ENCODE measurements around the gene SERGEF.

The SERGEF gene

DNA sequence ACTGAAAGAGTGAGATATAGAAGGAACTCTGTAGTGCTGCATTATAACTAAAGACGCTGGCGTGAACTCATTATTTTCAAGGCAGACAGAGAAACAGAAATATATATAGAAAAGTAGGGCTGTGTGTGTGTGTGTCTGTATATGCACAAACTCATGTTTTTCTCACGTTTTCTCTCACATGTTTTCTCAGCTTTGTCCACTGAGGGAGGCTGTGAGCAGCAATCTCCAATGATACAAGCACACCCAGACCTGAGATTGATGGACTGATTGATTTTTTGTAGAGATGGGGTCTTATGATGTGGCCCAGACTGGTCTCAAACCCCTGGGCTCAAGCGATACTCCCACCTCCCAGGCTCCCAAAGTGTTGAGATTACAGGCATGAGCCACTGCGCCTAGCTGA lies 122.5 kb downstream of the SERGEF start:
- TF ChIP-seq ZFX (IDR thresholded peaks at IDR 0.05), result no peak
- no peak for TF ChIP-seq CTCF (conservative IDR thresholded peaks at IDR 0.05)
- no peak overlapping the region for H3K27ac ChIP-seq

GRCh38 chr11:17887779-17888178 lies 125.1 kb downstream of the SERGEF start:
- TF ChIP-seq ZFX (IDR thresholded peaks at IDR 0.05) (no peak), CTCF (conservative IDR thresholded peaks at IDR 0.05) (no peak)
- no peak overlapping the region for H3K27ac ChIP-seq

GRCh38 chr11:17883946-17884345 lies 128.9 kb downstream of the SERGEF start:
- no peak overlapping the region for H3K27ac ChIP-seq
- TF ChIP-seq CTCF (conservative IDR thresholded peaks at IDR 0.05), result no peak
- TF ChIP-seq ZFX (IDR thresholded peaks at IDR 0.05), result no peak

- no peak overlapping the region for H3K27ac ChIP-seq
- TF ChIP-seq ZFX (IDR thresholded peaks at IDR 0.05), result no peak
- TF ChIP-seq CTCF (conservative IDR thresholded peaks at IDR 0.05), result no peak
These were observed 129.8 kb downstream of the SERGEF start for GRCh38 chr11:17883057-17883456.

- H3K27ac ChIP-seq, result no peak overlapping the region
- TF ChIP-seq CTCF (conservative IDR thresholded peaks at IDR 0.05), result no peak
- TF ChIP-seq ZFX (IDR thresholded peaks at IDR 0.05), result no peak
These were observed 134.1 kb downstream of the SERGEF start for GRCh38 chr11:17878743-17879142.

- H3K27ac ChIP-seq, result no peak overlapping the region
These were observed 135.0 kb downstream of the SERGEF start for GRCh38 chr11:17877886-17878285.

DNA sequence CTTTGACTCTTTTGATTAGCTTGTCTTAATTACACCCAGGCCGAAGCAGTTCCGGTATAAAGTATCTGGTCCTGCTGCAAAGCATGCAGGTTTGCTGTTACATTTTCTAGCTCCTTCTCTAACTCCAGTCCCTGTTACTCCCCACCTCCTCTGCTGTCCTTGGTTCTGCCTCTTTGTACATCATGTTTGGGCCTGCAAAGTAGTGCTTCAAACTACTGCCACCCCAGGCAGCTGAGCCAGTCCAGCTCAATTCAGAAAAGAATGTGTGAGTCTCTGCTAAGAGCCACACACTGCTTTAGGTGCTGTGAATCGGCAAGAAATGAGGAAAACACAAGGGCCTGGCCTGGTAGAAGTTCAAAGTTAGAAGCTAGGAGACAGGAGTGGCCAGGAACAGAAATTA lies 136.0 kb downstream of the SERGEF start:
- TF ChIP-seq CTCF (conservative IDR thresholded peaks at IDR 0.05) (no peak), ZFX (IDR thresholded peaks at IDR 0.05) (no peak)
- H3K27ac ChIP-seq, result no peak overlapping the region

More at GRCh38 chr11:17877886-17878285, 135.0 kb downstream of the SERGEF start:
- TF ChIP-seq ZFX (IDR thresholded peaks at IDR 0.05), result no peak
- no peak for TF ChIP-seq CTCF (conservative IDR thresholded peaks at IDR 0.05)
